HEK293 (cell line): ENCODE measurements around the gene EXT2.

Source experiments
- CTCF ChIA-PET: fragments of 350-600 bp; formaldehyde crosslinking; extraction: SDS; loops from one replicate; lab custom pipeline; 2021; ENCODE audit warnings: antibody characterized with exemption; lab: Yijun Ruan, JAX
- POLR2A ChIA-PET: fragments of 300-600 bp; formaldehyde crosslinking; extraction: SDS; loops from one replicate; lab custom pipeline; 2020; ENCODE audit warnings: antibody characterized with exemption, inconsistent platforms; lab: Yijun Ruan, JAX
- H3K27ac ChIP-seq: fragments of 200-500 bp; sonication (Bioruptor generic); 2 replicates; pipeline ENCODE4 v1.5.1; 2014; ENCODE audit warnings: low read depth, low read length, control low read depth, inconsistent platforms; ENCODE audit errors: extremely low read depth
- H3K36me3 ChIP-seq, 2 experiments: fragments of 200-500 bp in 1 of 2; sonication (Bioruptor generic) in 1 of 2; 1 replicate in 1 of 2; 2 replicates in 1 of 2; pipeline ENCODE4 v1.5.1; 2014 to 2017; ENCODE audit warnings: inconsistent platforms in 2 of 2, low read length in 2 of 2; ENCODE audit not compliant: control insufficient read depth in 2 of 2, insufficient read depth in 1 of 2
- H3K4me1 ChIP-seq: fragments of 200-500 bp; sonication (Bioruptor generic); 2 replicates; pipeline ENCODE4 v1.5.1; 2014; ENCODE audit warnings: mild to moderate bottlenecking, low read length, inconsistent platforms; ENCODE audit not compliant: control insufficient read depth, insufficient read depth
- H3K4me3 ChIP-seq: 2 replicates; pipeline ENCODE4 v1.5.1; 2011; ENCODE audit warnings: low read depth, mild to moderate bottlenecking, control low read depth, low read length, moderate library complexity
- H3K9me3 ChIP-seq: fragments of 200-500 bp; sonication (Bioruptor generic); 2 replicates; pipeline ENCODE4 v1.5.1; 2014; ENCODE audit warnings: low read depth, low read length, inconsistent platforms; ENCODE audit not compliant: control insufficient read depth, insufficient read depth
- FEZF1 ChIP-seq: fragments of 450-650 bp; formaldehyde crosslinking; IDR thresholded peaks from 2 replicates; pipeline ENCODE4 v1.5.1; 2016; ENCODE audit warnings: missing biosample characterization, missing genetic modification characterization
- GLI2 ChIP-seq: fragments of 450-650 bp; formaldehyde crosslinking; IDR thresholded peaks from 2 replicates; pipeline ENCODE4; 2017; ENCODE audit warnings: missing biosample characterization, missing genetic modification characterization, low read depth, borderline replicate concordance
- KLF10 ChIP-seq: fragments of 450-650 bp; IDR thresholded peaks from 2 replicates; pipeline ENCODE4 v1.5.1; 2018; ENCODE audit warnings: missing biosample characterization, mild to moderate bottlenecking, missing genetic modification characterization
- MEIS1 ChIP-seq: sonication (generic); formaldehyde crosslinking; IDR thresholded peaks from 2 replicates; pipeline ENCODE4 v1.8.1; 2022; ENCODE audit warnings: missing genetic modification reagents, mild to moderate bottlenecking, borderline replicate concordance
- SALL2 ChIP-seq: fragments of 450-650 bp; formaldehyde crosslinking; IDR thresholded peaks from 2 replicates; pipeline ENCODE4 v1.5.0; 2017; ENCODE audit warnings: missing biosample characterization, mild to moderate bottlenecking, missing genetic modification characterization, borderline replicate concordance
- YY1 ChIP-seq: fragments of 450-650 bp; formaldehyde crosslinking; IDR thresholded peaks from 2 replicates; pipeline ENCODE4 v1.5.1; 2018; ENCODE audit warnings: missing biosample characterization, missing genetic modification characterization
- ZBTB21 ChIP-seq: fragments of 450-650 bp; formaldehyde crosslinking; IDR thresholded peaks from 2 replicates; pipeline ENCODE4 v1.5.1; 2017; ENCODE audit warnings: missing biosample characterization, missing genetic modification characterization
- ZNF138 ChIP-seq: fragments of 450-650 bp; formaldehyde crosslinking; IDR thresholded peaks from 2 replicates; pipeline ENCODE4 v1.5.1; 2016; ENCODE audit warnings: missing biosample characterization, missing genetic modification characterization, borderline replicate concordance
- ZNF221 ChIP-seq: fragments of 450-650 bp; formaldehyde crosslinking; IDR thresholded peaks from 2 replicates; pipeline ENCODE4 v1.5.1; 2017; ENCODE audit warnings: missing biosample characterization, missing genetic modification characterization, borderline replicate concordance
- ZNF292 ChIP-seq: fragments of 450-650 bp; formaldehyde crosslinking; IDR thresholded peaks from 2 replicates; pipeline ENCODE4 v1.5.1; 2016; ENCODE audit warnings: low read depth, missing biosample characterization, missing genetic modification characterization, borderline replicate concordance
- ZNF354C ChIP-seq: fragments of 450-650 bp; formaldehyde crosslinking; IDR thresholded peaks from 2 replicates; pipeline ENCODE4 v1.5.1; 2016; ENCODE audit warnings: missing biosample characterization, missing genetic modification characterization, low read depth, borderline replicate concordance
- ZNF514 ChIP-seq: fragments of 450-650 bp; formaldehyde crosslinking; IDR thresholded peaks from 2 replicates; pipeline ENCODE4 v1.5.1; 2016; ENCODE audit warnings: missing biosample characterization, missing genetic modification characterization
- ZNF701 ChIP-seq: fragments of 450-650 bp; formaldehyde crosslinking; IDR thresholded peaks from 2 replicates; pipeline ENCODE4 v1.5.1; 2016; ENCODE audit warnings: missing biosample characterization, missing genetic modification characterization
- TF ChIP-seq, protein P1 (sequence below): fragments of 450-650 bp; formaldehyde crosslinking; IDR thresholded peaks from 2 replicates; pipeline ENCODE4 v1.5.1; 2016; ENCODE audit warnings: missing biosample characterization, missing genetic modification characterization
- TF ChIP-seq, protein P2 (sequence below): fragments of 450-650 bp; formaldehyde crosslinking; IDR thresholded peaks from 2 replicates; pipeline ENCODE4 v1.5.1; 2016; ENCODE audit warnings: missing biosample characterization, missing genetic modification characterization
- TF ChIP-seq, protein P3 (sequence below): fragments of 450-650 bp; formaldehyde crosslinking; IDR thresholded peaks from 2 replicates; pipeline ENCODE4 v1.5.1; 2016; ENCODE audit warnings: missing biosample characterization, missing genetic modification characterization
- TF ChIP-seq, protein P4 (sequence below): fragments of 450-650 bp; formaldehyde crosslinking; IDR thresholded peaks from 2 replicates; pipeline ENCODE4 v1.5.1; 2016; ENCODE audit warnings: missing biosample characterization, missing genetic modification characterization
- TF ChIP-seq, protein P5 (sequence below): fragments of 450-650 bp; formaldehyde crosslinking; optimal IDR thresholded peaks from 2 replicates; pipeline ENCODE3; 2016; ENCODE audit warnings: missing biosample characterization, mild to moderate bottlenecking, missing genetic modification characterization

EXT2 gene

GRCh38 chr11:44162004-44162403 is 66.5 kb downstream of the EXT2 start:
- Histone ChIP-seq H3K4me1 (no peaks in the 10 kb centered on the region), H3K4me3 (no peak overlapping the region), H3K9me3 (no peaks in the 10 kb centered on the region)
- CTCF ChIA-PET = interaction anchor here (0.6 to 0.9 kb wide), 3 partner anchors 68 to 876 kb away, joined by 4 to 5 read pairs (median 4); no protein-coding TSS in a partner anchor
- TF ChIP-seq, protein P1, sequence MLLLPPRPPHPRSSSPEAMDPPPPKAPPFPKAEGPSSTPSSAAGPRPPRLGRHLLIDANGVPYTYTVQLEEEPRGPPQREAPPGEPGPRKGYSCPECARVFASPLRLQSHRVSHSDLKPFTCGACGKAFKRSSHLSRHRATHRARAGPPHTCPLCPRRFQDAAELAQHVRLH (tag by site-specific recombination) = no peak
- no peak for TF ChIP-seq ZNF514 (tag by site-specific recombination)
- no peak for TF ChIP-seq ZNF138 (tag by site-specific recombination)
- TF ChIP-seq YY1 = no peak
- TF ChIP-seq ZNF221 = no peak
- no peak for TF ChIP-seq KLF10 (tag by site-specific recombination)
- no peak for TF ChIP-seq ZNF292 (tag by site-specific recombination)
- no peak for TF ChIP-seq FEZF1 (tag by site-specific recombination)
- no peak for TF ChIP-seq SALL2 (tag by site-specific recombination)
- no peak for TF ChIP-seq ZBTB21 (tag by site-specific recombination)
- TF ChIP-seq, protein P2, sequence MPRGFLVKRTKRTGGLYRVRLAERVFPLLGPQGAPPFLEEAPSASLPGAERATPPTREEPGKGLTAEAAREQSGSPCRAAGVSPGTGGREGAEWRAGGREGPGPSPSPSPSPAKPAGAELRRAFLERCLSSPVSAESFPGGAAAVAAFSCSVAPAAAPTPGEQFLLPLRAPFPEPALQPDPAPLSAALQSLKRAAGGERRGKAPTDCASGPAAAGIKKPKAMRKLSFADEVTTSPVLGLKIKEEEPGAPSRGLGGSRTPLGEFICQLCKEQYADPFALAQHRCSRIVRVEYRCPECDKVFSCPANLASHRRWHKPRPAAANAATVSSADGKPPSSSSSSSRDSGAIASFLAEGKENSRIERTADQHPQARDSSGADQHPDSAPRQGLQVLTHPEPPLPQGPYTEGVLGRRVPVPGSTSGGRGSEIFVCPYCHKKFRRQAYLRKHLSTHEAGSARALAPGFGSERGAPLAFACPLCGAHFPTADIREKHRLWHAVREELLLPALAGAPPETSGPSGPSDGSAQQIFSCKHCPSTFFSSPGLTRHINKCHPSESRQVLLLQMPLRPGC (tag by site-specific recombination) = no peak
- TF ChIP-seq ZNF701 (tag by site-specific recombination) = no peak
- TF ChIP-seq GLI2 (tag by site-specific recombination) = no peak
- TF ChIP-seq, protein P3, sequence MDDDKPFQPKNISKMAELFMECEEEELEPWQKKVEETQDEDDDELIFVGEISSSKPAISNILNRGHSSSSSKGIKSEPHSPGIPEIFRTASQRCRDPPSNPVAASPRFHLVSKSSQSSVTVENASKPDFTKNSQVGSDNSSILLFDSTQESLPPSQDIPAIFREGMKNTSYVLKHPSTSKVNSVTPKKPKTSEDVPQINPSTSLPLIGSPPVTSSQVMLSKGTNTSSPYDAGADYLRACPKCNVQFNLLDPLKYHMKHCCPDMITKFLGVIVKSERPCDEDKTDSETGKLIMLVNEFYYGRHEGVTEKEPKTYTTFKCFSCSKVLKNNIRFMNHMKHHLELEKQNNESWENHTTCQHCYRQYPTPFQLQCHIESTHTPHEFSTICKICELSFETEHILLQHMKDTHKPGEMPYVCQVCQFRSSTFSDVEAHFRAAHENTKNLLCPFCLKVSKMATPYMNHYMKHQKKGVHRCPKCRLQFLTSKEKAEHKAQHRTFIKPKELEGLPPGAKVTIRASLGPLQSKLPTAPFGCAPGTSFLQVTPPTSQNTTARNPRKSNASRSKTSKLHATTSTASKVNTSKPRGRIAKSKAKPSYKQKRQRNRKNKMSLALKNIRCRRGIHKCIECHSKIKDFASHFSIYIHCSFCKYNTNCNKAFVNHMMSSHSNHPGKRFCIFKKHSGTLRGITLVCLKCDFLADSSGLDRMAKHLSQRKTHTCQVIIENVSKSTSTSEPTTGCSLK (tag by site-specific recombination) = no peak
- TF ChIP-seq, protein P4, sequence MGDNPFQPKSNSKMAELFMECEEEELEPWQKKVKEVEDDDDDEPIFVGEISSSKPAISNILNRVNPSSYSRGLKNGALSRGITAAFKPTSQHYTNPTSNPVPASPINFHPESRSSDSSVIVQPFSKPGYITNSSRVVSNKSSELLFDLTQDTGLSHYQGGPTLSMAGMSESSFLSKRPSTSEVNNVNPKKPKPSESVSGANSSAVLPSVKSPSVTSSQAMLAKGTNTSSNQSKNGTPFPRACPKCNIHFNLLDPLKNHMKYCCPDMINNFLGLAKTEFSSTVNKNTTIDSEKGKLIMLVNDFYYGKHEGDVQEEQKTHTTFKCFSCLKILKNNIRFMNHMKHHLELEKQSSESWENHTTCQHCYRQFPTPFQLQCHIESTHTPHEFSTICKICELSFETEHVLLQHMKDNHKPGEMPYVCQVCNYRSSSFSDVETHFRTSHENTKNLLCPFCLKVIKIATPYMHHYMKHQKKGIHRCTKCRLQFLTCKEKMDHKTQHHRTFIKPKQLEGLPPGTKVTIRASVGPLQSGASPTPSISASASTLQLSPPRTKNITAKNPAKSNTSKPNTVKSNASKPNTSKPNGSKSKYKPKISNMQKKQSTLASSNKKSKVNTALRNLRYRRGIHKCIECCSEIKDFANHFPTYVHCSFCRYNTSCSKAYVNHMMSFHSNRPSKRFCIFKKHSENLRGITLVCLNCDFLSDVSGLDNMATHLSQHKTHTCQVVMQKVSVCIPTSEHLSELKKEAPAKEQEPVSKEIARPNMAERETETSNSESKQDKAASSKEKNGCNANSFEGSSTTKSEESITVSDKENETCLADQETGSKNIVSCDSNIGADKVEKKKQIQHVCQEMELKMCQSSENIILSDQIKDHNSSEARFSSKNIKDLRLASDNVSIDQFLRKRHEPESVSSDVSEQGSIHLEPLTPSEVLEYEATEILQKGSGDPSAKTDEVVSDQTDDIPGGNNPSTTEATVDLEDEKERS (tag by site-specific recombination) = no peak
- TF ChIP-seq, protein P5, sequence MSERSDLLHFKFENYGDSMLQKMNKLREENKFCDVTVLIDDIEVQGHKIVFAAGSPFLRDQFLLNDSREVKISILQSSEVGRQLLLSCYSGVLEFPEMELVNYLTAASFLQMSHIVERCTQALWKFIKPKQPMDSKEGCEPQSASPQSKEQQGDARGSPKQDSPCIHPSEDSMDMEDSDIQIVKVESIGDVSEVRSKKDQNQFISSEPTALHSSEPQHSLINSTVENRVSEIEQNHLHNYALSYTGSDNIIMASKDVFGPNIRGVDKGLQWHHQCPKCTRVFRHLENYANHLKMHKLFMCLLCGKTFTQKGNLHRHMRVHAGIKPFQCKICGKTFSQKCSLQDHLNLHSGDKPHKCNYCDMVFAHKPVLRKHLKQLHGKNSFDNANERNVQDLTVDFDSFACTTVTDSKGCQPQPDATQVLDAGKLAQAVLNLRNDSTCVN (tag by site-specific recombination) = no peak
- TF ChIP-seq ZNF354C = no peak
- TF ChIP-seq MEIS1 (CRISPR knock-in tag) = no peak
- TF ChIP-seq, all 188 proteins: peak for 0
- no peak overlapping the region for H3K27ac ChIP-seq
- H3K36me3 ChIP-seq = peaks cover 0 to 18% of the 10 kb centered on the region in 2 experiments; a peak in 1 of 3 replicates
- POLR2A ChIA-PET = no interaction called here
